ENCODE data around the gene BCAP31. TPM values are rescaled to one million over a fixed set of nuclear protein-coding genes. Genes with fewer than 3 reads are reported as not detected.
"Not testable (repeated sequence)": the region's sequence is repeated elsewhere in the genome, so short reads cannot be mapped to it uniquely, and the experiment has no call there.

BCAP31 gene
- total RNA-seq, 2 experiments from 2014 or later = 140 to 141 TPM

DNA sequence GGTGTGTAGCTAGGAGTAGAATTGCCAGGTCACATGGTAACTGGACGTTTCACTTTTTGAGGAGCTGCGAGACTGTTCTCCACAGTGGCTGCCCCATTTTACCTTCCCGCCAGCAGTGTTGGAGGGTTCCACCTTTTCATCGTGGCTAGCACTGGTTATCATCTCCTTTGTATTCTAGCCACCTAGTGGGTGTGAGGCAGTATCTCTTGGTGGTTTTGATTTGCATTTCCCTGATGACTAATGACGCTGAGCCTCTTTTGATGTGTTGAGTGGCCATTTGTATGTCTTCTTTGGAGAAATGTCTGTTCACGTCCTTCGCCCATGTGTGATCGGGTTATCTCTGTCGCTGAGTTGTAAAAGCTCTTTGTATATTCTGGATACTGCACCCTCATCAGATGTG is 11.1 kb upstream of the BCAP31 start:
- Mint-ChIP-seq H3K4me1 (peaks cover 27% of the 10 kb centered on the region), H3K27me3 (no peaks in the 10 kb centered on the region), H3K4me3 (no peak overlapping the region), H3K9me3 (no peaks in the 10 kb centered on the region), H3K27ac (no peak overlapping the region), H3K36me3 (peaks cover 30% of the 10 kb centered on the region)
- POLR2A ChIA-PET = interaction anchor here (1.4 kb wide), 1 partner anchor 9 kb away, joined by 4 read pairs; no protein-coding TSS in a partner anchor
- ATAC-seq (ENCODE audit: low read depth) = peak; percentile 45
- DNase-seq = no peak

GRCh38 chrX:153734871-153735270 is 10.7 kb upstream of the BCAP31 start:
- H3K27ac Mint-ChIP-seq = no peak overlapping the region

DNA sequence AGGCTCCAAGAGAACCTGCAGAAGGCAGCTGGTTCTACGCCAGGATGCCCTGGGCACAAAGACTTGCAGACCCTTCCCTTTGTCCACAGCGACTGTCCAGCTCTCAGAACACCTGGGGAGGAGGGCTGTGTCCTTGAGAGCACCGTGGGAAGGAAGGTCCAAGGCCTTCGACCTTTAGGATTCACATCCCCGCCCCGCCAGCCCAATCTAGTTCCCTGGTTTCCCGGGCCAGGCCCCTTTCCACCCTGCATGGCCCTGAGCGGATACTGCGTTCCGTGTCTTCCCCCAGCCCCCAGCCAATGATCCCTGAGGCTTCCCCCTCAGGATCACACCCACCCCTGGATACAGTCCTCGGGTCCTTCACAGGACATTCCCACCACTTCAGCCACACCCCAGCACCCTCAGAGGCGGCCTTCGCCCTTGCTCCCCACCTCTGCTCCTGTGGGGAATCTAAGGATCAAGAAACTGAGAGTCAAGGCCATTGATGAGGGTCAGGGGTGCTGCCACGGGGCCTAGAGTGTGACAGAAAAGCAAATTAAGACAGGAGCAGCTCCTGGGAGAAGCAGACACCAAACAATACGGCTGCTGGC is 9.6 kb upstream of the BCAP31 start:
- H3K27ac Mint-ChIP-seq = no peak overlapping the region

More at GRCh38 chrX:153734871-153735270, 10.7 kb upstream of the BCAP31 start:
- DNase-seq = no peak
- H3K4me3 Mint-ChIP-seq = no peak overlapping the region
- no peaks in the 10 kb centered on the region for H3K9me3 Mint-ChIP-seq
- no peaks in the 10 kb centered on the region for H3K27me3 Mint-ChIP-seq
- H3K36me3 Mint-ChIP-seq = peaks cover 28% of the 10 kb centered on the region
- H3K4me1 Mint-ChIP-seq = peaks cover 23% of the 10 kb centered on the region
- POLR2A ChIA-PET = interaction anchor here (1.4 kb wide), 1 partner anchor 9 kb away, joined by 4 read pairs; no protein-coding TSS in a partner anchor
- ATAC-seq (ENCODE audit: low read depth) = no peak

DNA sequence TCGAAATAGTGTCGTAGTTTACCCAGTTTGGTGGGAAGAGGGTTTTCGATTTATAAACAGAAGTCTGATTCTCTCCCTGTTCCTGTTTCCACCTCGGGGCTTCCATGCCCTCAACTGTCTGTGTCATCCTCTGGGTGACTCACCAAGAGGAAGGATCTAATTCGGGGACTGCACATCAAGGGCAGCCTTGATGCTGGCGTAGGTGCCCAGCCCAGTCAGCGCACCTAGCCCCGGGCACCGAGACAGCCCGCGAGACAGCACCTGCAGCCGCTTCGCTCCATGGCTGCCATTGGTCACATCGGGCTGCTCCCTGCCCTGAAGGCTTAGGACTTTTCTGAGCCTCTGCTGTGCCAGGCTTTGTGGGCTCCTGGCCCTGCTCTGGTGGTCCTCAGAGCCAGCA is 8.2 kb upstream of the BCAP31 start:
- Mint-ChIP-seq H3K36me3 (peaks cover 29% of the 10 kb centered on the region), H3K9me3 (no peaks in the 10 kb centered on the region), H3K27ac (no peak overlapping the region), H3K4me1 (peaks cover 26% of the 10 kb centered on the region), H3K27me3 (no peaks in the 10 kb centered on the region), H3K4me3 (no peak overlapping the region)
- no peak for ATAC-seq (ENCODE audit: low read depth)
- no peak for DNase-seq
- POLR2A ChIA-PET = no interaction called here

More for the DNA sequence above, 9.6 kb upstream of the BCAP31 start:
- Mint-ChIP-seq H3K27me3 (no peaks in the 10 kb centered on the region), H3K4me1 (peaks cover 21% of the 10 kb centered on the region), H3K4me3 (no peak overlapping the region), H3K36me3 (peaks cover 28% of the 10 kb centered on the region), H3K9me3 (no peaks in the 10 kb centered on the region)
- POLR2A ChIA-PET = no interaction called here
- ATAC-seq (ENCODE audit: low read depth) (no peak), DNase-seq (no peak)

DNA sequence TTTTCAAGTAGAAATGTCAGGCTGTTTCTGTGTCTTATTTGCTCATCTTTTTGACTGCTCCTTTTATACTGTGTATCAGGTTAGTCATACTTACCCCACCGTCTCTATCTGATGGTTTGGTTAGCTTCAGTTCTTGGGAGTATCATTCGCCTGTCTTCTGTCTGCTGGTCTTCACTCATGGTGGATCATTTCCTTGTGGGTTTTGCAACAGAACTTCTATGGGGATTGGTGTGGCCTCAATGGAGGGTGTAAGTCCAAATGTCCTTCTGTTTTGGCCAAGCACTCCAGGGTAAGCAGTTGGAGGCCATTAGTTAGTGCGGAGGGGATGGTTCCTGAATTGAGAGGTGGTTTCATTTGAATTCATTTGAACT is 7.6 kb upstream of the BCAP31 start:
- H3K36me3 Mint-ChIP-seq = peaks cover 29% of the 10 kb centered on the region
- no peak overlapping the region for H3K4me3 Mint-ChIP-seq
- peak overlapping the region; percentile 49 for H3K27ac Mint-ChIP-seq
- no peak for ATAC-seq (ENCODE audit: low read depth)
- H3K27me3 Mint-ChIP-seq = no peaks in the 10 kb centered on the region
- POLR2A ChIA-PET = no interaction called here
- no peaks in the 10 kb centered on the region for H3K9me3 Mint-ChIP-seq
- peaks cover 27% of the 10 kb centered on the region for H3K4me1 Mint-ChIP-seq
- DNase-seq = no peak

- DNase-seq (no peak), ATAC-seq (ENCODE audit: low read depth) (no peak)
- Mint-ChIP-seq H3K9me3 (no peaks in the 10 kb centered on the region), H3K36me3 (peaks cover 29% of the 10 kb centered on the region), H3K27ac (peak overlapping the region; percentile 49), H3K27me3 (no peaks in the 10 kb centered on the region), H3K4me1 (peaks cover 27% of the 10 kb centered on the region), H3K4me3 (no peak overlapping the region)
- POLR2A ChIA-PET = no interaction called here
Measured at GRCh38 chrX:153731117-153731844, 7.1 kb upstream of the BCAP31 start.

GRCh38 chrX:153730115-153730514 is 5.9 kb upstream of the BCAP31 start:
- H3K27me3 Mint-ChIP-seq; H3K9me3 Mint-ChIP-seq; H3K4me3 Mint-ChIP-seq; ATAC-seq (ENCODE audit: low read depth); POLR2A ChIA-PET; DNase-seq; H3K27ac Mint-ChIP-seq: not testable (repeated sequence)
- Mint-ChIP-seq H3K36me3 (peaks cover 24% of the 10 kb centered on the region), H3K4me1 (peaks cover 20% of the 10 kb centered on the region)

DNA sequence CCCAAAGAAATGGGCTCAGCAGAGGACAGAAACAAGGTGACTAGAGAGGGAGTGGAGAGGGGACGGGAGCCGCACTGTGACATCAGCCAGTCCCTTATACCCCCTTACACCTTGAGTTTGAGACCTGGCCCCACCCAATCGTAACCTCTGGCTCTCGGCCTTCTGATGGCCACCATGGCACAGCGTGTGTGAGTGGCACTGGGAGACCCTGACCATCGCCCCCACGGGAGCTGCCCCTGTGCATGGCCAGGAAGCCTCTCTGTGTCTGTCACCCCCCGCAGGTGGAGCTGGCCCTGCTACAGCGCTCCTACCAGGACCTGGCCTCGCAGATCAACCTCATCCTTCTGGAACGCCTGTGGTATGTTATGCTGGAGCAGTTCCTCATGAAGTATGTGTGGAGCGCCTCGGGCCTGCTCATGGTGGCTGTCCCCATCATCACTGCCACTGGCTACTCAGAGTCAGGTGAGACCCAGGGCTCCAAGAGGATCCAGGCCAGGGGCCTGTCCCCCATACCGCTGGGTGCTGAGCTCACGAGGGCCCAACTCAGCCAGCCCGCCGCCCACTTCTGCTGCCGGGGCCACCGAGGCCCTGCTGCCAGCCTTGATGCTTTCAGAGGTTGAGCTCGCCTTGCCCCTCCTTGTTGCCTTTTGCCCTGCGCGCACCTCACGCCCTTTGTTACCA is 4.9 kb upstream of the BCAP31 start:
- no peaks in the 10 kb centered on the region for H3K27me3 Mint-ChIP-seq
- ATAC-seq (ENCODE audit: low read depth) = no peak
- no peak for DNase-seq
- H3K9me3 Mint-ChIP-seq = no peaks in the 10 kb centered on the region
- H3K27ac Mint-ChIP-seq = no peak overlapping the region
- peaks cover 16% of the 10 kb centered on the region for H3K4me1 Mint-ChIP-seq
- POLR2A ChIA-PET = no interaction called here
- H3K36me3 Mint-ChIP-seq = peaks cover 17% of the 10 kb centered on the region
- no peak overlapping the region for H3K4me3 Mint-ChIP-seq

DNA sequence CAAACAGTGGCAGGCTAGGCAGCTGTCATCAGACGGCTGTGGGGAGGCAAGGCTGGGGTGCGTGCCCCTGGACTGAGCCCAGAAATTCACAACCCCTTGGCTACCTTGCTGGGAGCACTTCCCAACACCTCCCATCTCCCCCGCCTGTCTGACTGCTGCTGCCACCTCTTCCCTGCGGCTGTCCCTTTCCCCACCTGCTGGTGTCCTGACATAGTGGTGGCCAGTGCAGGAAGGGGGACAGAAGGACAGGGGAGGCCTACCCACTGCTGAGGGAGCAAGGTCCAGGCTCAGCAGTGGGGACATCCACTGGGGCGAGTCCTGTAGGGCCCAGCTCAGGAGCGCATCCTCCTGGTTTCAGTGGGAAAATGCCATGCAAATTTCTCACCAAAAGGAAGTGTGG is 3.9 kb upstream of the BCAP31 start:
- H3K9me3 Mint-ChIP-seq = no peaks in the 10 kb centered on the region
- H3K27ac Mint-ChIP-seq = peak overlapping the region; percentile 78
- POLR2A ChIA-PET = interaction anchor here (1.7 to 2.5 kb wide), 2 partner anchors 12 to 239 kb away, joined by 5 to 13 read pairs; no protein-coding TSS in a partner anchor
- DNase-seq (no peak), ATAC-seq (ENCODE audit: low read depth) (no peak)
- peaks cover 17% of the 10 kb centered on the region for H3K36me3 Mint-ChIP-seq
- H3K27me3 Mint-ChIP-seq = no peaks in the 10 kb centered on the region
- peak overlapping the region; percentile 76 for H3K4me3 Mint-ChIP-seq
- peaks cover 16% of the 10 kb centered on the region for H3K4me1 Mint-ChIP-seq

- DNase-seq (no peak), ATAC-seq (ENCODE audit: low read depth) (no peak)
- H3K9me3 Mint-ChIP-seq = no peaks in the 10 kb centered on the region
- peak overlapping the region; percentile 76 for H3K4me3 Mint-ChIP-seq
- no peaks in the 10 kb centered on the region for H3K27me3 Mint-ChIP-seq
- peaks cover 18% of the 10 kb centered on the region for H3K36me3 Mint-ChIP-seq
- H3K4me1 Mint-ChIP-seq = peaks cover 18% of the 10 kb centered on the region
- peak overlapping the region; percentile 78 for H3K27ac Mint-ChIP-seq
- POLR2A ChIA-PET = interaction anchor here (0.7 to 2.5 kb wide), 6 partner anchors 8 to 240 kb away, joined by 3 to 13 read pairs (median 4); no protein-coding TSS in a partner anchor
Measured at GRCh38 chrX:153727123-153727931, 3.1 kb upstream of the BCAP31 start.

- peaks cover 16% of the 10 kb centered on the region for H3K36me3 Mint-ChIP-seq
Measured at GRCh38 chrX:153726286-153727122, 2.3 kb upstream of the BCAP31 start.

DNA sequence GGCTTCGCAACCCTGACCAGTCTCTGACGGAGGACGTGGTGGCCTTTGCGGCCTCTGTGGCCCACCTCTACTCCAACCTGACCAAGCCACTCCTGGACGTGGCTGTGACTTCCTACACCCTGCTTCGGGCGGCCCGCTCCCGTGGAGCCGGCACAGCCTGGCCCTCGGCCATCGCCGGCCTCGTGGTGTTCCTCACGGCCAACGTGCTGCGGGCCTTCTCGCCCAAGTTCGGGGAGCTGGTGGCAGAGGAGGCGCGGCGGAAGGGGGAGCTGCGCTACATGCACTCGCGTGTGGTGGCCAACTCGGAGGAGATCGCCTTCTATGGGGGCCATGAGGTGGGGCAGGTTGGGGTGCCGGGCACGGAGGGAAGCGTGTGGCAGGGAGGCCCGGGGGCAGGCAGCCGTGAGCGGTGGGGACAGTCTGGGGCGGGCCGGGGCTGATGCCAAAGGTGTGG is 1.7 kb upstream of the BCAP31 start:
- Mint-ChIP-seq H3K27ac (peak overlapping the region; percentile 78), H3K4me1 (peaks cover 13% of the 10 kb centered on the region), H3K9me3 (no peaks in the 10 kb centered on the region), H3K4me3 (peak overlapping the region; percentile 76), H3K36me3 (peaks cover 12% of the 10 kb centered on the region), H3K27me3 (no peaks in the 10 kb centered on the region)
- no peak for DNase-seq
- POLR2A ChIA-PET = interaction anchor here (1.6 to 2.5 kb wide), 3 partner anchors 9 to 201 kb away, joined by 4 to 13 read pairs (median 7); no protein-coding TSS in a partner anchor
- no peak for ATAC-seq (ENCODE audit: low read depth)

More at GRCh38 chrX:153726286-153727122, 2.3 kb upstream of the BCAP31 start:
- ATAC-seq (ENCODE audit: low read depth) (peak; percentile 32), DNase-seq (peak; percentile 60)
- POLR2A ChIA-PET = interaction anchor here (1.0 to 2.5 kb wide), 5 partner anchors 9 to 241 kb away, joined by 3 to 13 read pairs (median 5); no protein-coding TSS in a partner anchor
- Mint-ChIP-seq H3K27ac (peak overlapping the region; percentile 78), H3K9me3 (no peaks in the 10 kb centered on the region), H3K4me3 (peak overlapping the region; percentile 76), H3K4me1 (peaks cover 18% of the 10 kb centered on the region), H3K27me3 (no peaks in the 10 kb centered on the region)
